Glomerular visceral epithelial cell (primary cell): ENCODE results near the gene MSLN.
A peak's percentile ranks its signal among the peaks of the same experiment; 100 is the strongest.
"Not testable (repeated sequence)": the region's sequence is repeated elsewhere in the genome, so short reads cannot be mapped to it uniquely, and the experiment has no call there.

Source experiments
- DNase-seq: peaks from one replicate; pipeline ENCODE4 v3.0.0-alpha.2; 2016; ENCODE audit errors: extremely low spot score

MSLN gene

GRCh38 chr16:734981-735881 lies 25.3 kb upstream of the MSLN start:
- DNase-seq = no peak

GRCh38 chr16:735982-736453 lies 24.5 kb upstream of the MSLN start:
- DNase-seq = no peak

- no peak for DNase-seq
These were observed 23.5 kb upstream of the MSLN start for GRCh38 chr16:736936-737481.

- DNase-seq = no peak
These were observed 20.7 kb upstream of the MSLN start for GRCh38 chr16:739560-740458.

- no peak for DNase-seq
These were observed 20.1 kb upstream of the MSLN start for GRCh38 chr16:740459-740763.

- DNase-seq = peak; percentile 90
These were observed 19.6 kb upstream of the MSLN start, which contains the start of gene CIAO3 for GRCh38 chr16:740764-741505. Gene CIAO3, minus strand, starts transcription at chr16:740997. Its CDS starts 12 bp downstream, at chr16:740985.

- DNase-seq = no peak
These were observed 18.4 kb upstream of the MSLN start for GRCh38 chr16:741986-742629.

GRCh38 chr16:742894-743293 lies 17.6 kb upstream of the MSLN start:
- not testable (repeated sequence) for DNase-seq

GRCh38 chr16:743794-744500 lies 16.6 kb upstream of the MSLN start:
- no peak for DNase-seq

GRCh38 chr16:745739-746138 lies 14.8 kb upstream of the MSLN start:
- no peak for DNase-seq

- DNase-seq = no peak
These were observed 13.9 kb upstream of the MSLN start for GRCh38 chr16:746637-747036.

GRCh38 chr16:747978-748746 lies 12.4 kb upstream of the MSLN start:
- no peak for DNase-seq

GRCh38 chr16:749010-749409 lies 11.5 kb upstream of the MSLN start:
- no peak for DNase-seq

GRCh38 chr16:750485-750884 lies 10.0 kb upstream of the MSLN start:
- no peak for DNase-seq

- DNase-seq = no peak
These were observed 9.2 kb upstream of the MSLN start for GRCh38 chr16:751152-752006.

GRCh38 chr16:752007-752312 lies 8.6 kb upstream of the MSLN start:
- DNase-seq = no peak

GRCh38 chr16:754121-754607 lies 6.4 kb upstream of the MSLN start:
- not testable (repeated sequence) for DNase-seq

- no peak for DNase-seq
These were observed 5.9 kb upstream of the MSLN start for GRCh38 chr16:754656-755055.

- no peak for DNase-seq
These were observed 4.1 kb upstream of the MSLN start for GRCh38 chr16:756428-756827.
